A549 (cell line): ENCODE results near the gene MST1. TPM values are rescaled to one million over a fixed set of nuclear protein-coding genes. Genes with fewer than 3 reads are reported as not detected.

Experiments
- ATAC-seq, 2 experiments: fragments of 200-7000 bp in 1 of 2; fragments of >200 bp in 1 of 2; cut with Nextera tagmentation in 1 of 2; cut with Tn5 transposase in 1 of 2; 3 replicates each; pipeline versions ENCODE4 v1.8.0 to v1.9.1; 2018 to 2020; ENCODE audit warnings: mild to moderate bottlenecking in 1 of 2, moderate library complexity in 1 of 2
- CTCF ChIA-PET: fragments of 300-600 bp; sonication (Branson Sonifier 250); formaldehyde crosslinking; extraction: SDS; loops from one replicate; lab custom pipeline; 2021; ENCODE audit warnings: antibody characterized with exemption, inconsistent platforms; lab: Yijun Ruan, JAX
- POLR2A ChIA-PET: fragments of 350-600 bp; formaldehyde crosslinking; extraction: SDS; loops from one replicate; lab custom pipeline; 2021; ENCODE audit warnings: antibody characterized with exemption, inconsistent platforms; lab: Yijun Ruan, JAX
- DNase-seq, 2 experiments: peaks; one replicate each; pipeline versions ENCODE4 v3.0.0 to v3.0.0-alpha.2; 2011 to 2016; ENCODE audit warnings: low read depth in 1 of 2, low spot score in 1 of 2
- FAIRE-seq: peaks from 2 replicates; lab custom pipeline; 2011; peaks lifted over from hg19 to GRCh38; lab: Jason Lieb, UNC
- H3K27ac ChIP-seq, 2 experiments: fragments of >200 bp; sonication (Bioruptor Twin); formaldehyde crosslinking; 3 replicates each; pipeline ENCODE4 v1.5.1; 2016 to 2017
- H3K4me1 ChIP-seq: fragments of >200 bp; sonication (Bioruptor Twin); formaldehyde crosslinking; 3 replicates; pipeline ENCODE4 v1.6.1; 2016
- H3K4me2 ChIP-seq: fragments of >200 bp; sonication (Bioruptor Twin); formaldehyde crosslinking; 3 replicates; pipeline ENCODE4 v1.6.1; 2016
- H3K4me3 ChIP-seq: fragments of >200 bp; sonication (Bioruptor Twin); formaldehyde crosslinking; 3 replicates; pipeline ENCODE4 v1.5.1; 2016
- H3K9me3 ChIP-seq: fragments of >200 bp; sonication (Bioruptor Twin); formaldehyde crosslinking; 3 replicates; pipeline ENCODE4 v1.6.1; 2016
- BCL3 ChIP-seq: fragments of >200 bp; sonication (Bioruptor Twin); formaldehyde crosslinking; IDR thresholded peaks from 3 replicates; pipeline ENCODE4 v1.6.1; 2016
- BHLHE40 ChIP-seq: IDR thresholded peaks from 2 replicates; pipeline ENCODE4 v1.6.1; 2012; ENCODE audit warnings: low read depth, low read length, inconsistent platforms
- CBX8 ChIP-seq: fragments of 200-600 bp; sonication (generic); IDR thresholded peaks from 2 replicates; pipeline ENCODE4 v1.6.1; 2016
- CHD2 ChIP-seq: fragments of 150-350 bp; IDR thresholded peaks from 2 replicates; pipeline ENCODE4 v1.6.1; 2014; ENCODE audit warnings: low read length; ENCODE audit not compliant: partially characterized antibody
- CHD4 ChIP-seq: fragments of 200-600 bp; sonication (generic); IDR thresholded peaks from 2 replicates; pipeline ENCODE4 v1.6.1; 2016; ENCODE audit warnings: antibody characterized with exemption, mild to moderate bottlenecking, borderline replicate concordance
- E2F6 ChIP-seq: IDR thresholded peaks from 2 replicates; pipeline ENCODE4 v1.6.1; 2012; ENCODE audit warnings: low read depth, borderline replicate concordance
- EHF ChIP-seq: fragments of 250-450 bp; sonication (Bioruptor Pico); IDR thresholded peaks from 2 replicates; pipeline ENCODE4 v1.5.0; 2020; ENCODE audit warnings: mild to moderate bottlenecking
- EP300 ChIP-seq, 2 experiments: fragments of >200 bp; sonication (Bioruptor Twin); formaldehyde crosslinking; IDR thresholded peaks; 2 replicates in 1 of 2; 3 replicates in 1 of 2; pipeline ENCODE4 v1.6.1; 2016 to 2017
- ESRRA ChIP-seq: fragments of 150-350 bp; IDR thresholded peaks from 2 replicates; pipeline ENCODE4 v1.6.1; 2014; ENCODE audit warnings: mild to moderate bottlenecking, low read length, borderline replicate concordance
- HDAC2 ChIP-seq: fragments of 200-600 bp; sonication (generic); IDR thresholded peaks from 2 replicates; pipeline ENCODE4 v1.6.1; 2016
- HEYL ChIP-seq: fragments of 250-450 bp; sonication (Bioruptor Pico); IDR thresholded peaks from 2 replicates; pipeline ENCODE4 v1.8.0; 2021; ENCODE audit warnings: mild to moderate bottlenecking, moderate library complexity
- HOXB5 ChIP-seq: fragments of 250-450 bp; sonication (Bioruptor Pico); IDR thresholded peaks from 2 replicates; pipeline ENCODE4 v1.5.0; 2020; ENCODE audit warnings: mild to moderate bottlenecking, moderate library complexity
- JUNB ChIP-seq: fragments of >200 bp; sonication (Bioruptor Twin); formaldehyde crosslinking; IDR thresholded peaks from 2 replicates; pipeline ENCODE4 v1.6.1; 2016
- KDM1A ChIP-seq: fragments of 200-600 bp; sonication (generic); IDR thresholded peaks from 2 replicates; pipeline ENCODE4 v1.6.1; 2016; ENCODE audit warnings: low read depth, mild to moderate bottlenecking
- KDM5A ChIP-seq: fragments of 200-600 bp; sonication (generic); IDR thresholded peaks from 2 replicates; pipeline ENCODE4 v1.6.1; 2016; ENCODE audit warnings: antibody characterized with exemption, mild to moderate bottlenecking
- MYC ChIP-seq: IDR thresholded peaks from 2 replicates; pipeline ENCODE4 v1.6.1; 2012; ENCODE audit warnings: mild to moderate bottlenecking, inconsistent platforms, low read length, improper control_type of control experiment, borderline replicate concordance
- NFE2L2 ChIP-seq: fragments of 150-350 bp; conservative IDR thresholded peaks from 2 replicates; pipeline ENCODE4 v1.6.1; 2014; ENCODE audit warnings: low read length
- NPAS2 ChIP-seq: fragments of 250-450 bp; sonication (Bioruptor Pico); IDR thresholded peaks from 2 replicates; pipeline ENCODE4 v1.8.0; 2022; ENCODE audit warnings: mild to moderate bottlenecking, moderate library complexity, borderline replicate concordance
- NR3C1 ChIP-seq: fragments of >200 bp; sonication (Bioruptor Twin); formaldehyde crosslinking; IDR thresholded peaks from 3 replicates; pipeline ENCODE4 v1.6.1; 2017
- PBX3 ChIP-seq: IDR thresholded peaks from 2 replicates; pipeline ENCODE4 v1.6.1; 2012
- PHF8 ChIP-seq: fragments of 200-600 bp; sonication (generic); IDR thresholded peaks from 2 replicates; pipeline ENCODE4 v1.6.1; 2016; ENCODE audit warnings: low read depth, mild to moderate bottlenecking, antibody characterized with exemption, moderate library complexity, borderline replicate concordance
- REST ChIP-seq: fragments of 200-600 bp; sonication (generic); IDR thresholded peaks from 2 replicates; pipeline ENCODE4 v1.6.1; 2016; ENCODE audit warnings: antibody characterized with exemption, mild to moderate bottlenecking, moderate library complexity
- RFX5 ChIP-seq: fragments of 450-650 bp; IDR thresholded peaks from 2 replicates; pipeline ENCODE4 v1.7.1; 2014; ENCODE audit warnings: antibody characterized with exemption, mild to moderate bottlenecking, moderate library complexity
- SMC3 ChIP-seq: fragments of >200 bp; sonication (Bioruptor Twin); formaldehyde crosslinking; IDR thresholded peaks from 3 replicates; pipeline ENCODE4 v1.6.1; 2018; ENCODE audit warnings: inconsistent platforms
- SREBF2 ChIP-seq: fragments of 450-650 bp; IDR thresholded peaks from 2 replicates; pipeline ENCODE4 v1.6.1; 2014; ENCODE audit warnings: mild to moderate bottlenecking, moderate library complexity
- TFCP2L1 ChIP-seq: fragments of 250-450 bp; sonication (Bioruptor Pico); IDR thresholded peaks from 2 replicates; pipeline ENCODE4 v1.5.0; 2021; ENCODE audit warnings: mild to moderate bottlenecking
- ZC3H11A ChIP-seq: fragments of 450-650 bp; IDR thresholded peaks from 2 replicates; pipeline ENCODE4 v1.6.1; 2014; ENCODE audit warnings: antibody characterized with exemption, mild to moderate bottlenecking
- ZNF302 ChIP-seq: fragments of 250-450 bp; sonication (Bioruptor Pico); IDR thresholded peaks from 2 replicates; pipeline ENCODE4 v1.9.0; 2021; ENCODE audit warnings: inconsistent platforms, mild to moderate bottlenecking, moderate library complexity
- WGBS: methylation state at CpG from one replicate; pipeline ENCODE4 v1.1.6; 2017; ENCODE audit errors: missing lambda C conversion rate; 5-methylcytosine and 5-hydroxymethylcytosine counted together
- polyA plus RNA-seq, 4 experiments: library from polyadenylated mRNA; depleted of rRNA in 3 of 4; stranded (reverse); fragments of >200 nt; fragmentation: RNase III in 1 of 4; extraction: RNeasy Plus Mini Kit Qiagen cat#74134 plus additional on column Dnase treatment in 1 of 4; gene quantifications; 2 replicates in 3 of 4; 3 replicates in 1 of 4; pipeline ENCODE4 v1.2.3, GENCODE V29; 2011 to 2017

The MST1 gene
- polyA plus RNA-seq, 2 of the 4 experiments (the other 2 are of a cell fraction), result 3.6 to 4.9 TPM

GRCh38 chr3:49716691-49717210, 27.5 kb upstream of the MST1 start (continued):
- TF ChIP-seq BHLHE40, result no peak
- no peak for TF ChIP-seq PBX3
- no peak for TF ChIP-seq SREBF2
- no peak for TF ChIP-seq JUNB
- no peak for TF ChIP-seq CHD2
- no peak for TF ChIP-seq EHF (CRISPR knock-in tag)

GRCh38 chr3:49716169-49716568, 26.9 kb upstream of the MST1 start:
- Histone ChIP-seq H3K27ac (no peak overlapping the region), H3K4me2 (no peak overlapping the region), H3K9me3 (no peaks in the 10 kb centered on the region), H3K4me1 (no peaks in the 10 kb centered on the region), H3K4me3 (no peak overlapping the region)
- DNase-seq, result no peak
- ATAC-seq, result no peak
- ChIA-PET POLR2A (no interaction called here), CTCF (interaction anchor here (3.7 kb wide), 1 partner anchor 14 kb away, joined by 24 read pairs; no protein-coding TSS in a partner anchor)
- TF ChIP-seq ZNF302 (no peak), NR3C1 (no peak), HEYL (CRISPR knock-in tag) (no peak), TFCP2L1 (CRISPR knock-in tag) (no peak), NPAS2 (no peak), BCL3 (no peak), REST (no peak), RFX5 (no peak), KDM5A (no peak), SMC3 (no peak), SREBF2 (no peak), CHD4 (no peak), EP300 (IDR thresholded peaks at IDR 0.05) (no peak), HDAC2 (no peak), ZC3H11A (no peak), NFE2L2 (no peak), JUNB (no peak)
- FAIRE-seq, result no peak
- WGBS, result no CpG with 5 or more reads among the region's 7 CpGs

- FAIRE-seq, result no peak
- no peak overlapping the region for H3K4me2 ChIP-seq
- H3K4me3 ChIP-seq, result no peak overlapping the region
- H3K9me3 ChIP-seq, result no peaks in the 10 kb centered on the region
- WGBS, result 98% methylated on average over 7 of the region's 13 CpGs
- H3K4me1 ChIP-seq, result no peaks in the 10 kb centered on the region
- ChIA-PET POLR2A (no interaction called here), CTCF (interaction anchor here (0.9 to 1.7 kb wide), 2 partner anchors 12 to 123 kb away, joined by 3 to 7 read pairs; no protein-coding TSS in a partner anchor)
- no peak overlapping the region for H3K27ac ChIP-seq
- ATAC-seq, result no peak
- DNase-seq, result no peak
- TF ChIP-seq PHF8 (no peak), ESRRA (no peak), E2F6 (no peak), REST (no peak), JUNB (no peak), TFCP2L1 (CRISPR knock-in tag) (no peak), KDM1A (no peak), MYC (no peak), HOXB5 (CRISPR knock-in tag) (no peak), CBX8 (no peak)
Observed at GRCh38 chr3:49715611-49716121, 26.4 kb upstream of the MST1 start.
